MM.1S (cell line): ENCODE results near the gene UBL4B.

Experiments used
- DNase-seq: peaks from one replicate; pipeline ENCODE4 v3.0.0-alpha.2; 2015
- H2AFZ ChIP-seq: fragments of 300-600 bp; sonication (generic); 2 replicates; pipeline ENCODE4 v1.6.0; 2016; ENCODE audit warnings: antibody characterized with exemption, low read length
- H3F3A ChIP-seq: fragments of 300-600 bp; sonication (generic); 2 replicates; pipeline ENCODE4 v1.6.1; 2016; ENCODE audit warnings: mild to moderate bottlenecking, antibody characterized with exemption, low read length, moderate library complexity, mixed read lengths; ENCODE audit not compliant: insufficient read depth
- H3K27ac ChIP-seq: fragments of 300-600 bp; sonication (generic); 2 replicates; pipeline ENCODE4 v1.5.1; 2016; ENCODE audit warnings: mild to moderate bottlenecking, low read length
- H3K27me3 ChIP-seq: fragments of 300-600 bp; sonication (generic); replicated peaks from 2 replicates; pipeline ENCODE4 v1.6.0; 2016; ENCODE audit warnings: low read length; ENCODE audit not compliant: insufficient read depth
- H3K36me3 ChIP-seq: fragments of 300-600 bp; sonication (generic); replicated peaks from 2 replicates; pipeline ENCODE4 v1.6.1; 2016; ENCODE audit warnings: mild to moderate bottlenecking, low read length, mixed read lengths; ENCODE audit not compliant: insufficient read depth
- H3K4me1 ChIP-seq: fragments of 300-600 bp; sonication (generic); 2 replicates; pipeline ENCODE4 v1.6.1; 2016; ENCODE audit warnings: low read length, mixed read lengths
- H3K4me2 ChIP-seq: fragments of 300-600 bp; sonication (generic); 2 replicates; pipeline ENCODE4 v1.6.0; 2016; ENCODE audit warnings: low read depth, low read length
- H3K4me3 ChIP-seq: fragments of 300-600 bp; sonication (generic); 2 replicates; pipeline ENCODE4 v1.5.1; 2016; ENCODE audit warnings: low read length, mixed read lengths
- H3K79me2 ChIP-seq: fragments of 300-600 bp; sonication (generic); 2 replicates; pipeline ENCODE4 v1.6.1; 2016; ENCODE audit warnings: mixed run types, low read length, mixed read lengths
- H3K9ac ChIP-seq: fragments of 300-600 bp; sonication (generic); 2 replicates; pipeline ENCODE4 v1.6.1; 2016; ENCODE audit warnings: low read length, mixed read lengths
- H3K9me2 ChIP-seq: fragments of 300-600 bp; sonication (generic); replicated peaks from 2 replicates; pipeline ENCODE4 v1.6.1; 2016; ENCODE audit warnings: mild to moderate bottlenecking, low read length, mixed read lengths; ENCODE audit not compliant: insufficient read depth
- H3K9me3 ChIP-seq: fragments of 300-600 bp; sonication (generic); replicated peaks from 2 replicates; pipeline ENCODE4 v1.6.1; 2016; ENCODE audit warnings: mild to moderate bottlenecking, low read length, mixed read lengths; ENCODE audit not compliant: insufficient read depth
- H4K20me1 ChIP-seq: fragments of 300-600 bp; sonication (generic); 2 replicates; pipeline ENCODE4 v1.6.1; 2016; ENCODE audit warnings: mild to moderate bottlenecking, low read length, moderate library complexity, mixed read lengths; ENCODE audit not compliant: insufficient read depth
- CTCF ChIP-seq: fragments of 300-600 bp; sonication (generic); IDR thresholded peaks from 2 replicates; pipeline ENCODE4 v1.5.1; 2016; ENCODE audit warnings: antibody characterized with exemption, low read length, mixed read lengths
- EZH2 ChIP-seq: fragments of 300-600 bp; sonication (generic); optimal IDR thresholded peaks from 2 replicates; pipeline ENCODE3; 2017; ENCODE audit warnings: low read depth, mild to moderate bottlenecking, antibody characterized with exemption, low read length, mixed read lengths
- EZH2phosphoT487 ChIP-seq: fragments of 300-600 bp; sonication (generic); IDR thresholded peaks from 2 replicates; pipeline ENCODE4 v1.6.1; 2018; ENCODE audit warnings: antibody characterized with exemption, low read length

Gene UBL4B

GRCh38 chr1:110135246-110135645, 23.0 kb downstream of the UBL4B start:
- DNase-seq = no peak
- Histone ChIP-seq H3K4me2 (no peak overlapping the region), H4K20me1 (no peaks in the 10 kb centered on the region), H3K27ac (no peak overlapping the region), H3K79me2 (no peaks in the 10 kb centered on the region), H3K4me3 (no peak overlapping the region), H3K9ac (no peak overlapping the region), H3F3A (no peaks in the 10 kb centered on the region), H3K4me1 (peaks cover 15% of the 10 kb centered on the region), H3K36me3 (no peaks in the 10 kb centered on the region), H3K27me3 (no peaks in the 10 kb centered on the region), H3K9me3 (no peaks in the 10 kb centered on the region), H2AFZ (no peak overlapping the region), H3K9me2 (no peaks in the 10 kb centered on the region)
- no peak for TF ChIP-seq EZH2
- no peak for TF ChIP-seq CTCF
- TF ChIP-seq EZH2phosphoT487 = no peak

- no peak overlapping the region for H3K27ac ChIP-seq
- no peak for DNase-seq
- peaks cover 15% of the 10 kb centered on the region for H3K4me1 ChIP-seq
- H3K36me3 ChIP-seq = no peaks in the 10 kb centered on the region
- H4K20me1 ChIP-seq = no peaks in the 10 kb centered on the region
- H3F3A ChIP-seq = no peaks in the 10 kb centered on the region
- H3K9ac ChIP-seq = no peak overlapping the region
- H3K9me2 ChIP-seq = no peaks in the 10 kb centered on the region
- H3K27me3 ChIP-seq = no peaks in the 10 kb centered on the region
- no peak overlapping the region for H2AFZ ChIP-seq
- H3K4me3 ChIP-seq = no peak overlapping the region
- H3K4me2 ChIP-seq = no peak overlapping the region
- H3K9me3 ChIP-seq = no peaks in the 10 kb centered on the region
- TF ChIP-seq EZH2 (no peak), CTCF (no peak)
- H3K79me2 ChIP-seq = no peaks in the 10 kb centered on the region
Observed at GRCh38 chr1:110135666-110136065, 23.4 kb downstream of the UBL4B start.

- no peaks in the 10 kb centered on the region for H3F3A ChIP-seq
- H3K9me2 ChIP-seq = no peaks in the 10 kb centered on the region
- 0 out of 2 replicates have a peak overlapping the region, but pooled peaks have one; percentile 43 for H2AFZ ChIP-seq
- peak overlapping the region; percentile 57 for H3K4me2 ChIP-seq
- peaks cover 15% of the 10 kb centered on the region for H3K4me1 ChIP-seq
- no peaks in the 10 kb centered on the region for H3K9me3 ChIP-seq
- H3K79me2 ChIP-seq = no peaks in the 10 kb centered on the region
- DNase-seq = peak; percentile 66
- TF ChIP-seq EZH2 (no peak), EZH2phosphoT487 (no peak), CTCF (no peak)
- H3K27me3 ChIP-seq = no peaks in the 10 kb centered on the region
- H3K4me3 ChIP-seq = no peak overlapping the region; the same call in 1 of the 2 replicates
- H4K20me1 ChIP-seq = no peaks in the 10 kb centered on the region
- no peak overlapping the region for H3K27ac ChIP-seq
- no peak overlapping the region for H3K9ac ChIP-seq
- no peaks in the 10 kb centered on the region for H3K36me3 ChIP-seq
Observed at GRCh38 chr1:110136911-110137310, 24.7 kb downstream of the UBL4B start.
